Keratinocyte (primary cell): ENCODE data around the gene PRKCH.

Source experiments
- EZH2 ChIP-seq: IDR thresholded peaks from one replicate; pipeline ENCODE4 v1.6.1; 2012; ENCODE audit warnings: inconsistent platforms, mild to moderate bottlenecking, low read length, moderate library complexity
- TF ChIP-seq, protein P1 (sequence below), 3 experiments: IDR thresholded peaks in 1 of 3; conservative IDR thresholded peaks in 1 of 3; optimal IDR thresholded peaks in 1 of 3; 2 replicates in 2 of 3; 3 replicates in 1 of 3; pipeline versions ENCODE3 to v1.5.1; 2011; ENCODE audit warnings: low read length in 3 of 3, mild to moderate bottlenecking in 3 of 3, moderate library complexity in 2 of 3, control low read depth in 1 of 3, inconsistent platforms in 1 of 3; ENCODE audit not compliant: insufficient read depth in 2 of 3; ENCODE audit errors: extremely low read depth in 1 of 3

DNA sequence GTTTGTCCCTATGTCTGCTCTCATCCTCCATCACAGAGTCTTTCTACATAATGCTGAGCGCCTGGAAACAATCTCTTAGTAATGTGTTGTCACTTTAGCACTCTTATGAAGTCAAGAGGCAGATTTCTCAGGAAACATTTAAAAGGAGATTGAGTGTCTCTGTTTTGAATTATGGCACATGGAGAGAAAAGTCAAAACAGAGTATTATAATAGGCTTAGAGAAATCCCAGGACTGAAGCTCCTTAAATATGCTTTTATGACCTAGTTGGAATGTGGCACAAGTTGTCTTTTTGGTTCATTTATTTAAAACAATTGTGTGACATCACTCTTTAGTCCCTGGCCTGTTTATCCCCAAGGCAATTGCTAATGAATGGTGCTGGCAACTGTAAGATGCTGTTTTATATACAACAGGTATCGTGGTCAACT lies 256.1 kb downstream of the PRKCH start:
- no peak for TF ChIP-seq EZH2
- TF ChIP-seq, protein P1, sequence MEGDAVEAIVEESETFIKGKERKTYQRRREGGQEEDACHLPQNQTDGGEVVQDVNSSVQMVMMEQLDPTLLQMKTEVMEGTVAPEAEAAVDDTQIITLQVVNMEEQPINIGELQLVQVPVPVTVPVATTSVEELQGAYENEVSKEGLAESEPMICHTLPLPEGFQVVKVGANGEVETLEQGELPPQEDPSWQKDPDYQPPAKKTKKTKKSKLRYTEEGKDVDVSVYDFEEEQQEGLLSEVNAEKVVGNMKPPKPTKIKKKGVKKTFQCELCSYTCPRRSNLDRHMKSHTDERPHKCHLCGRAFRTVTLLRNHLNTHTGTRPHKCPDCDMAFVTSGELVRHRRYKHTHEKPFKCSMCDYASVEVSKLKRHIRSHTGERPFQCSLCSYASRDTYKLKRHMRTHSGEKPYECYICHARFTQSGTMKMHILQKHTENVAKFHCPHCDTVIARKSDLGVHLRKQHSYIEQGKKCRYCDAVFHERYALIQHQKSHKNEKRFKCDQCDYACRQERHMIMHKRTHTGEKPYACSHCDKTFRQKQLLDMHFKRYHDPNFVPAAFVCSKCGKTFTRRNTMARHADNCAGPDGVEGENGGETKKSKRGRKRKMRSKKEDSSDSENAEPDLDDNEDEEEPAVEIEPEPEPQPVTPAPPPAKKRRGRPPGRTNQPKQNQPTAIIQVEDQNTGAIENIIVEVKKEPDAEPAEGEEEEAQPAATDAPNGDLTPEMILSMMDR (optimal IDR thresholded peaks at IDR 0.05 in 1 of 3, IDR thresholded peaks at IDR 0.05 in 1 of 3, conservative IDR thresholded peaks at IDR 0.05 in 1 of 3; ENCODE audit: extremely low read depth in 1 of 3, insufficient read depth in 2 of 3, low read length in 3 of 3): no peak
